Middle frontal gyrus (tissue), 1 donor: Measurements from ENCODE around the gene MT1F.

ENCODE experiments used
- DNase-seq: peaks from one replicate; pipeline ENCODE4 v3.0.0-alpha.2; 2015; ENCODE audit warnings: low spot score; ENCODE audit errors: extremely low spot score

The MT1F gene

GRCh38 chr16:56625943-56626654 is 31.7 kb upstream of the MT1F start:
- DNase-seq: no peak

DNA sequence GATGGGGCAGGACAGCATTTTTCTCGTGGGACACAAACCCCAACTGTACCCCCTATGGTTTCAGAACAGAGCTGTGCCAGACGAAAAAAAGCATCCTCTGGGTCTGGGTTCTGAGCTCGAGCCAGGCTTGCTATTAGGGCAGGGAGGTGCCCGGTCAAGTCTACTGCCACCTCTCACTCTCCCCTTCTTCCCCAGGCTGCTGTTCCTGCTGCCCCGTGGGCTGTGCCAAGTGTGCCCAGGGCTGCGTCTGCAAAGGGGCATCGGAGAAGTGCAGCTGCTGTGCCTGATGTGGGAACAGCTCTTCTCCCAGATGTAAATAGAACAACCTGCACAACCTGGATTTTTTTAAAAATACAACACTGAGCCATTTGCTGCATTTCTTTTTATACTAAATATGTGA is 31.1 kb upstream of the MT1F start:
- DNase-seq: no peak

GRCh38 chr16:56628486-56629350 is 29.0 kb upstream of the MT1F start:
- DNase-seq: no peak

GRCh38 chr16:56629531-56629930 is 28.2 kb upstream of the MT1F start:
- DNase-seq: no peak

DNA sequence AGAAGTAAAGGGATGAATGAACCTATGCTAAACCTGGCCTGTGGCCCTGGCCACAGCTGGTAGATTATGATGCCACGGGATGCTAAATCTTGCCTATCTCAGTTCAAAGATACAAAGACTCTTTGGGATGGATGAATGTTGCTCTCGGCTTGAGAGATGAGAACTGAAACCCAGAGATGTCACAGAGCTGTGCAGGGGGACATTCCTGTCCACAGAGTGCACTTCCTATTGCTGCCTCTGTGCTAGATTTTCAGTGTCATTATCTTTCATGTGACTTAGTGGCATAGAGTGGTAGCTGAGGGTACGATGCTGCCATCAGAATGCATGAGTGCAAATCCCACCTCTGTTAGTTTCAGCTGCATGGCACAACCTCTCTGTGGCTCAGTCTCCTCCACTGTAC is 27.6 kb upstream of the MT1F start:
- no peak for DNase-seq

GRCh38 chr16:56631197-56631596 is 26.6 kb upstream of the MT1F start:
- no peak for DNase-seq

DNA sequence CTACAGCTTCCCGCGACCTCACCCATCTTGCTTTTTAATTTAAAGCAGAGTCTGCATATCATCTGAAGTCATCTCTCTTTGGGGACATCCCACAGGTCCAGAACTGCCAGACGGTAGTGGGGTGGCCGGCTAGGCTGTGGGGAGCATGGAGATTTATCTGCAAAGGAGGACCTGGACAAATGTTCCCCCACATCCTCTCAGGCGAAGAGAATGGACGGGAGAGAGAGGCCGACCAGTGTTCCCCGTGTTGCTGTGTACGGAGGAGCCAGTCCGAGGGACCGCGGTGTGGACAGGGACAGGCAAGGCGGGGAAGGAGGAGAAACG is 26.0 kb upstream of the MT1F start:
- DNase-seq: no peak

GRCh38 chr16:56632156-56632847 is 25.5 kb upstream of the MT1F start, which contains the start of gene MT1M:
Gene MT1M (plus strand): TSS chr16:56632659. CDS start chr16:56632732, 73 bp downstream.
- no peak for DNase-seq

GRCh38 chr16:56632848-56633365 is 24.9 kb upstream of the MT1F start:
- no peak for DNase-seq

DNA sequence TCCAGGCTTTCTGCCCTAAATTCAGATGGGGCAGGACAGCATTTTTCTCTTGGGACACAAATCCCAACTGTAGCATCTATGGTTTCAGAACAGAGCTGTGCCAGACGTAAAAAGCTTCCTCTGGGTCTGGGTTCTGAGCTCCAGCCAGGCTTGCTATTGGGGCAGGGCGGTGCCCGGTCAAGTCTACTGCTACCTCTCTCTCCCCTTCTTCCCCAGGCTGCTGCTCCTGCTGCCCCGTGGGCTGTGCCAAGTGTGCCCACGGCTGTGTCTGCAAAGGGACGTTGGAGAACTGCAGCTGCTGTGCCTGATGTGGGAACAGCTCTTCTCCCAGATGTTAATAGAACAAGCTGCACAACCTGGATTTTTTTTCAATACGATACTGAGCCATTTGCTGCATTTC is 24.2 kb upstream of the MT1F start:
- no peak for DNase-seq

GRCh38 chr16:56634715-56635440 is 22.9 kb upstream of the MT1F start:
- DNase-seq: no peak

GRCh38 chr16:56635441-56635967 is 22.3 kb upstream of the MT1F start:
- no peak for DNase-seq

GRCh38 chr16:56636616-56637413 is 20.9 kb upstream of the MT1F start:
- no peak for DNase-seq

GRCh38 chr16:56637814-56638750 is 19.7 kb upstream of the MT1F start, which contains the start of gene MT1A:
Gene MT1A (plus strand): TSS chr16:56638666. CDS start chr16:56638739, 73 bp downstream.
- DNase-seq: no peak

- DNase-seq: no peak
Measured at GRCh38 chr16:56639045-56639444, 18.7 kb upstream of the MT1F start.

GRCh38 chr16:56640076-56640475 is 17.7 kb upstream of the MT1F start:
- DNase-seq: no peak

GRCh38 chr16:56641166-56641565 is 16.6 kb upstream of the MT1F start:
- DNase-seq: no peak

DNA sequence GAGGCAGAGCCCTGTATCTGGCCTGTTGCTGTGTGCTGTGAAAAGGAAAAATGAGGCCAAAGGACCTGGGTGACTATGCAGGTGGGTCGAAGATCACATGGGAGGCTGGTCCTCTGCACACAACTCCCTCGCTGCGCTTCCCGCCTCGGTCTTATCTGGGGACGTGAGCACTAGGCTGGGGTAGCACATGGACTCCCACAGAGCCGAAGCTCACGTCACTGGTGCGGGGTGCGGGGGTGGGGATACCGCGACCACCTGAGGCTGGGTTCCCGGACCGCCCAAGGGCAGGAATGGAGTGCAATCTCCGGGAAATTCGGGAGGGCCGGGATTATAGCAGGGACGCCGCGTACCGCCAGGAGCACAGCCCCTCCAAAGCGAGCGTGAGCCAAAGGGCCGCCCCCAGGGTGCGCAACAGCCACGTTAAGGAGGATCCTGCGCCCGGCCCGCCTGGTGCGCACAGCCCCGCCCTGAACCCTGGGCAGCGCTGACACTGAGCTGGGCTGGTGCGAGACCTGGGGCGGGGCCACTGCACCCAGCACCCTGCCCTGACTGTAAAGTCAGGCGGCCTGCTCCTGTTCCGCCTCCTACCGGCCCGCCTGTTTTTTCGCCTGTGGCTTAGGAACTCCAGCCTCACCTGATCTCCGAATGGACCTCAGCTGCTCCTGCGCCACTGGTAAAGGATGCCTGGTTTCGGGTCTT is 14.5 kb upstream of the MT1F start:
- DNase-seq: no peak
